Stimulated activated CD8-positive, alpha-beta memory T cell treated with anti-CD3 and anti-CD28 coated beads, Interleukin-12 subunit alpha, Interleukin-12 subunit beta, amount 100 ng/mL, for 1 hour (primary cell): ENCODE results near the gene HYOU1.
"Not testable (repeated sequence)": the region's sequence is repeated elsewhere in the genome, so short reads cannot be mapped to it uniquely, and the experiment has no call there.

Experiments
- DNase-seq: peaks from one replicate; pipeline ENCODE4 v3.0.0-alpha.2; 2020; ENCODE audit warnings: low read depth

Gene HYOU1

DNA sequence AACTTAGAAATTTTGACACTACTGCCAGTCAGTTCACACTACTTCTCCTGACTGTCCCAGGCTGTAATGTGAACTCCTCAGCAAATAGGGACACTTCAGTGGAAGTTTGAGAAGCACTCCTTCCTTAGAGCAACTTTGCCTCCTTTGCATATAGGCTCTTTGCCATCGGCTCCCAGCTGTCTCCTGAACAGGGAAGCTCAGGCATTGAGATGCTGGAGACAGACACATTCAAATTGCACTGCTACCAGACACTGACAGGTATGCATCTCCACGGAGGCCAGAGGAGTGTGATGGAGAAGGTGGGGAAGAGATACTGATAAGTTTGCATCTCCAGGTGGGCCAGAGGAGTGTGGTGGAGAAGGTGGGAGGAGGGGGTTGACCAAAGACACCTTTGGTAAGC, 37.0 kb downstream of the HYOU1 start:
- no peak for DNase-seq

DNA sequence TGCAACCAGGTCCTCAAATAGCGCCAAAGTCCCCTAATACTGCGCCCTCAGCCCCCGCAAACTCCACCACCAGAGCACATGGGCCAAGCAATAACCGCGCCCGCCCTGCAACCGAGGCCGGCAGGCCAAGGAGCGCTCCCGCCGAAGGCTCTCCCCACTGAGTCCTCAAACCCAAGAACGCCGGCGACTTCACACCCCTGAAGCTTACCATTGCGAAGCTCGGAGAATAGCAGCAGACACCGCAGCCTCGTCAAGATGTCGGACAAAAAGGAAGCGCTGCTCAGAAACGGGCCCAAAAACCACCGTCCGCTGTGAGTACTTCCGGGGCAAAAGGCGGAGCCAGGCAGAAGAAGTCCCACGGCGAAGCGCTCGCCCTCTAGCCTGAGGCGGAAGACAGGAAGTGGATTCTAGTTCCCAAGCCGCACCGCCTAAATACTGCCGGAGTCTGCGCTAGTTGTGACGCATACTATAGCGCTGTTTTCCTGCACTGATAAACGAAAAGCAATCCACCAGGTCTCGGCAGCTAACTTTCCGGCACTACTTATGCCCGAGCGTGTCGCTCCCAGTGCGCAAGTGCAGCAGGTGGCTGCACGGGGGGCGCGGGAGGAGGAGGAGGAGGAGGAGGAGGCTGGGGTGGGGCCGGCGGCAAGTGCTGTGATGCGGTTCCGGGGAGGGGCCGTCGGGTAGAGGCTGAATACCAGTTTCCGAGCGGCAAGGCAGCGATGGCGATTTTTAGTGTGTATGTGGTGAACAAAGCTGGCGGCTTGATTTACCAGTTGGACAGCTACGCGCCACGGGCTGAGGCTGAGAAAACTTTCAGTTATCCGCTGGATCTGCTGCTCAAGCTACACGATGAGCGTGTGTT, 38.7 kb downstream of the HYOU1 start, which contains the start of the genes RPS25 and TRAPPC4:
TSS of gene RPS25 (minus strand) at position 270 of the 865 bp plus-strand sequence. CDS start at position 211, 59 bp downstream.
TSS of gene TRAPPC4 (plus strand) at position 693 of the 865 bp plus-strand sequence. CDS start at position 723, 30 bp downstream.
- peak; percentile 90 for DNase-seq

DNA sequence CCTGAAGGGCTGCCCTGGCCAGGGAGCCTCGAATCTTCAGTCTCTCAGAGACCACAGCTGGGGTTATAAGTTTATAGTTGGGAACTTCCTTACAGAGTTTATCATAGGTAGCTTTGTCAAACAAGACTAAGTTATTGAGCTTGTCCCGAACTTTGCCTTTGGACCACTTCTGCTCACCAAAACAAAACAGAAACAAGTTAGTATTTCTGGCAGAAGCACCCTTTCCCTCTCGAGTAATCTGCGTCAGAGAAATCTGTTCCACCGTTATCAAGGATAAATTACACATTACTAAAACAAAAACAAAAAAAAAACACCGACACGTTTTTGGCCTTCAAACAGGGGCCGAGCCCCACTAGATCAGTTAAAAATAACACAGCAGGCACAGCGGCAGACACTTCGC, 39.6 kb downstream of the HYOU1 start:
- DNase-seq: not testable (repeated sequence)

DNA sequence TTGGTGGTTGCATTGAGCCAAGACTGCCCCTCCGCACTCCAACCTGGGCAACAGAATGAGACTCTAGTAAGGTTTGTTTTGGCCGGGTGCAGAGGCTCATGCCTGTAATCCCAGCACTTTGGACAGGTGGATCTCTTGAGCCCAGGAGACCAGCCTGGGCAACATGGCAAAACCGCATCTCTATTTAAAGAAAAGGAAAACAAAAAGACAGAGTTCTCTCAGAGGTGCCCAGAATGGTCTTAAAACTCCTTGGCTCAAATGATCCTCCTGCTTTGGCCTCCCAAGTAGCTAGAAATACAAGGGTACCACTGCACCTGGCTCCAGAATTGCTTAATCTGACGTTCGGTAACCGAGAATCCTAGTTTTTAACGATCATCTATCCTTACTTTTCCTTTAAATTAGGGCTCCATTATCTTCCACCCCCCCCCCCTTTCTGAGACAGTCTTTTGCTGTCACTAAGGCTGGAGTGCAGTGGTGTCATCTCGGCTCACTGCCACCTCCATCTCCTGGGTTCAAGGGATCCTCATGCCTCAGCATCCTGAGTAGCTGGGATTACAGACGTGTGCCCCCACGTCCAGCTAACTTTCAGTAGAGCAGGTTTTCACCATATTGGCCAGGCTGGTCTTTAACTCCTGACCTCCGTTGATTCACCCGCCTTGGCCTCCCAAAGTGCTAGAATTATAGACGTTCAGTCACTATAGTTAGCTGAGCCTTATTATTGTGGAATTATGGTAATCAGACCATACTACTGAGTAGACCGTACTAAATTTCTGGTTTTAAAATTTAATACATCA, 40.6 kb downstream of the HYOU1 start:
- no peak for DNase-seq

DNA sequence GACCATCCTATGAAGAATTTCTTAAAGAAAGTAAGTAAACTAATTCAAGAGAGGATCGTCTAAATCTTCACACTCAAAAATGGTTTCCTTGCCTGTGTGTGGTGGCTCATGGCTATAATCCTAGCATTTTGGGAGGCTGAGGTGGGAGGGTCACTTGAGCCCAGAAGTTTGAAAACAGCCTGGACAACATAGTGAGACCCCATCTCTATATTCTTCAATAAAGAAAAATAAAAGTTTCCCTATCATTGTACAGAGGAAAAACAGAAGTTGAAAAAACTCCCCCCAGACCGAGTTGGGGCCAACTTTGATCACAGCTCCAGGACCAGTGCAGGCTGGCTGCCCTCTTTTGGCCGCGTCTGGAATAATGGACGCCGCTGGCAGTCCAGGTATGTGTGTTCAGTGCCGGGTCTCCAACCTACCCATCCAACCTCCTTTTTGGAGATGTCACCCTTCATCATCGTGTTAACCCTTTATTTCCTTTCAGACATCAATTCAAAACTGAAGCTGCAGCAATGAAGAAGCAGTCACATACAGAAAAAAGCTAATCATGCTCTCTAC, 41.9 kb downstream of the HYOU1 start:
- no peak for DNase-seq

DNA sequence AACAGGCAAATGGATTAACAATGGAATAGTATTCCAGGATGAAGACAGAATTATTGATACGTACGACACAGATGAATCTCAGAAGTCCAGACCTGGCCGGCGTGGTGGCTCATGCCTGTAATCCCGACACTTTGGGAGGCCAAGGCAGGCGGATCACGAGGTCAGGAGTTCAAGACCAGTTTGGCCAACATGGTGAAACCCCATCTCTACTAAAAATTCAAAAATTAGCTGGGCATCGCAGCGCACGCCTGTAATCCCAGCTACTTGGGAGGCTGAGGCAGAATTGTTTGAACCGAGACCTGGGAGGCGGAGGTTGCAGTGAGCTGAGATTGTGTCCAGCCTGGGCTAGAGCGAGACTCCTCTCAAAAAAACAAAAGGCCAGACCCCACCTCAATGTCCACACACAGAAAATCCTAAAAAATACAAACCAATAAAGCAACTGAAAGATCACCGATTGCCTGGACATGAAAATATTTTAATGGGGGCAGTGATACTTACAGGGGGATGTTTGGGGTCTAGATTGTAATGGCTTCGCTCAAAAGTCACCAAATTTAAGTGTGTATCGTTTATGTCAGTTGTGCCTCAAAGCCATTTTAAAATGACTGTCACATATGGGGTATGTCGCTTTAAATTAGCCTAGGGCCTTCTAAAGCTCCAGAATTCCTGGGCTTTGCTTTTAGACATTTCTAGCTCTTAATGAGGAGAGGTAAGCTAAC, 42.6 kb downstream of the HYOU1 start:
- DNase-seq: no peak

DNA sequence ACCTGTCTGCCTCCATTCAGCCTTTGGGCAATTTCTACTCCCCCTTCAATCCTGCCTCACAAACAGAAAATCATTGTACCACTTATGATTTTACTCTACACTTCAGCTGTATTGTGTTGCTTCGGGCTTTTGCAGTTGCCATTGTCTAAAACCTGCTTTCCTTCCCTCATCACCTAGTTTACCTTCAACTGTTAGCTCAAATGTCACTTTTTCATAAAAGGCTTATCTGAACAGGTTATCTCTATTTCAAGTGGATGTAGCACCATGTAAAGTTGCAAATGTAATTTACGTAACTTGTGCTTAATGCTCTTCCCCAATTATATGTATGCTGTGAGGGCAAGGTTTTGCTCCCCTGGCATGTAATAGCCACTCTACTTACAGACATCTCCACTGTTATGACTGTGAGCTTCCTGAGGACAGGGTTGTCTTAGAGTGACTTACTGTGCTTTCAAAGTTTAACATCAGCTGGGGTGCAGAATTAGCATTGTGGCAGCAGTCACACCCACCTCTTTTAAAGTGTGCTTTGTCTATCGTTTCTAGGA, 44.3 kb downstream of the HYOU1 start:
- no peak for DNase-seq

DNA sequence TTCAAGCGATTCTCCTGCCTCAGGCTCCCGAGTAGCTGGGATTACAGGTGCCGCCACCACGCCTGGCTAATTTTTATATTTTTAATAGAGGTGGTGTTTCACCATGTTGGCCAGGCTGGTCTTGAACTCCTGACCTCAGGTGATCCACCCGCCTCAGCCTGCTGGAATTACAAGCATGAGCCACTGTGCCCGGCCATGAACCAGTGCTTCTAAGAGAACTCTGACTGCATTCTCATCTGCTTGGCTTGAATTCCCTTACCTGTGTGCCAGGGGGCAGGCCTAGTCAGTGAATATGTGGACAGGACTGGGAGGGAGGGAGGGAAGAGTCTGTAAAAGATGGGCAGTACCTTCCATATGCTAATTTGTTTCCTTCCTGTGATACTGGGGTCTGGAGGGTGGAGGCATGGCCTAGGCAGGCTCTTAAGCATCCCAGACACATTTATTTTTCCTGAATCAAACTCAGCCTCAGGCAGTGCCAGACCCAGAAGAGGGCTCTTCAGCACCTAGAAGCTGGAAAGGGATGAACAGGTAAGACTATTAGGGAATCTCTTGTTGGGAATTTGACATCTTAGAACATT, 45.4 kb downstream of the HYOU1 start:
- DNase-seq: no peak

DNA sequence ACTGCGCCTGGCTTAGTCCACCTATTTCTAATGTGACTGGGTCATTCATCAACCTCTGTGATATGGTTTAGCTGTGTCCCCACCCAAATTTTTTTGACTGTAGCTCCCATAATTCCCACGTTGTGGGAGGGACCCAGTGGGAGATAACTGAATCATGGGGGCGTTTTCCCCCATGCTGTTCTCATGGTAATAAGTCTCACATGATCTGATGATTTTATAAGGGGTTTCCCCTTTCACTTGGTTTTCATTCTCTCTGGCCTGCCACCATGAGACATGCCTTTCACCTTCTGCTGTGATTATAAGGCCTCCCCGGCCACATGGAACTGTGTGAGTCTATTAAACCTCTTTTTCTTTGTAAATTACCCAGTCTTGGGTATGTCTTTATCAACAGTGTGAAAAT, 50.3 kb downstream of the HYOU1 start:
- no peak for DNase-seq

DNA sequence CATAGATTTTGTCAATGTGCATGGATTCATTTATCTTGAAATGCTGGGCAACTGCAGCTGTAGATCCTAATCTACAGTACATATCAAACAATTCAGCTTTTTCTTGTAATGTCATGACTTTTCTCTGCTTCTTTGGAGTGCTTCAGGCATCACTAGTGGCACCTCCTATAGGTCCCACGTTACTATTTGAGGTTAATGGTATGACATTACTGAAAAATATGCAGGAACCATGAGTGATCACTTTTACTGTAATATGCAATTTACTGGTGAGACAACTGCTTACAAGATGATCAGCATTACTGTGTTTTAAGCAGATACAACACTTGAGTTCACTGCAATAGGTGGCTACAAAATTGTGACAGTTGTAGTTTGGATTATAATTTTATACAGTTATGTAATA, 56.1 kb downstream of the HYOU1 start:
- no peak for DNase-seq

DNA sequence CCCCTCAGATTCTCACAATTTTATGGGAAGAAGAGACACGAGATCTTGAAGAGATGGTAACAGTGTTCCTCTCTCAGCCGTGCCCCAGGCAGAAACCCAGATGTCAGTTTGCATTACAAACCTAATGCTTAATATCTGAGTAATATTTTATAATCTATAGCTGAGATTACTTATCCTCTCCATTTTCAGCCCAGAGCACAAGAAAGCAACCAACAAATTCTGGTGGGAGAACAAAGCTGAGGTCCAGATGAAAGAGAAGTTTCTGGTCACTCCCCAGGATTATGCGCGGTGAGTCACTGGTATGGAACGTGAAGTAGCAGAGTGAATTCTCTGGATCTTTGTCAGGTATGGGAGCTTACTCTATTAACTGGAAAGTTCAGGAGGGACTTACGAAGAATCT, 58.2 kb downstream of the HYOU1 start:
- DNase-seq: no peak

DNA sequence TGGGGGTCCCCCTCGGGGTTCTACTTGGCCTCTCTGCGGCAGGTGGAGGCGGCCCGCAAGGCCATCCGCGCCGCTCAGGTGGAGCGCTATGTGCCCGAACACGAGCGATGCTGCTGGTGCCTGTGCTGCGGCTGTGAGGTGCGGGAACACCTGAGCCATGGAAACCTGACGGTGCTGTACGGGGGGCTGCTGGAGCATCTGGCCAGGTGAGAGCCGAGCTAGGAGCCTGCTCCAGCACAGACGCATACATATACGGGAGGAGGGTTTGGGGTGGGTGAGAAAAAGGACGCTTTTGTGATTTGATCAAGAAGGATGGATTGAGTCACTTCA, 58.7 kb downstream of the HYOU1 start:
- DNase-seq: no peak

DNA sequence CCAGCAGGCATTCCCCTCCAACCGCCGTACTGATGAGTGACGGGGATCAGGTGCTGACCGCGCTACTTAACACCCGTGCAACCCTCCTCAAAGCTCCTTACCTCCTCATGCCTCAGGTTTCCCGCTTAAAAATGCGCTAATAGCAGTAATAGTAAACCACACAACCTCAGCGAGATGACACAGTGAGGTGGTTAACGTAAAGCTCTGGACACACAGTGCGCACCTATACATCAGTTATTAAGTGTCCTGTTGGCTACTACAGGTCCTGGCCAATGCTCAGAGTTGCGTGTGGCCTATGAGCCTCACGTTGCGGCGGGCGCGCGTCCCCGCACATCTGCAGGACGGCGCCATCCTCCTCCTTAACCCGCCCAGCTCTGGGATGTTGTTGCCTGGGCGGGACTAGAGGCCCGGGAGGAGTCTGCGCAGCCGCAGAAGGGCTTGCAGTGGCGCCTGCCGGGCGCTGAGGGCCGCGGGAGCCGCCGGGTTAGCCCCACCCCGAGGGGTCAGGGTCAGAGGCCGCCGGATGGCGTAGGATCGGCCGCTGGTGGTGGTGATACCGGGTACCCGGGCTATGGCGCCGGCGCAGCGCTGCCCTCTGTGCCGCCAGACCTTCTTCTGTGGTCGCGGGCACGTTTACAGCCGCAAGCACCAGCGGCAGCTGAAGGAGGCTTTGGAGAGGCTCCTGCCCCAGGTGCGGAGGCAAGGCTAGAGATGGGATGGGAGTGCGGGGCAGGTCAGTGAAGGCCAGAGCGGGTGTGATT, 59.2 kb downstream of the HYOU1 start, which contains the start of gene CENATAC:
TSS of gene CENATAC (plus strand) at position 512 of the 761 bp plus-strand sequence. CDS start at position 572, 60 bp downstream.
- peak; percentile 92 for DNase-seq

DNA sequence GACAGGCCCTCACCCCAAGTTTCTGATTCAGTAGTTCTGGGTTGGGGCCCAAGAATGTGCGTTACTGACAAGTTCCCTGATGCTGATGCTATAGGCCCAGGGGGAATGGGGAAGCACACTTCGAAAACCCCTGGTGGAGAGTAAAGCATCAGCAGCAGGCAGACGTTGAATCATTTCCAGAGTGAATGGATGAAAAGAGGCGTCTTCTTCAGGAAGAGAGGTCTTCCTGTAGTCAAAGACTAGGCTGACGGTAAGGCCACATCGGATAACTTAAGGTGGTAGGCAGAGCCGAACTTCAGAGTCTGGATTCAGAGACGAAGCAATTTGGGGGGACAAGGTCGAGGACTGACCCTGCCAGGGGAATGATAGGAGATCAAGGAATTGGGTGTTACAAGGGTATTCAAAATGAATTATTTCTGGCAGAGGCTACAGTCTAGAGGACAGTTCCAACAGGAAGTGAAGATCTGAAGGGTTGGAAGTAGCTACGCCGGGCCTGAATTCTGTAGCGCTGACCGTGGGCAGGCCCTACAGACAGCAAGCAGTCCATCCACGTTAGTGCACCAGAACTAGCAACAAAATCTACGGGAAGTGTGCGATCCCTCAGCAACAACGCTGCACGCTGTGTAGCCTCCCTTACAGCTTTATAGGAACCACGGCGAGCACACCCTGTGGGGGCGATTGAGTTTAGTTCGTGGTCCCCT, 59.9 kb downstream of the HYOU1 start:
- peak; percentile 7 for DNase-seq
